Measurements from ENCODE around the gene M1AP. TPM values are rescaled to one million over a fixed set of nuclear protein-coding genes. Genes with fewer than 3 reads are reported as not detected.

Gene M1AP
- total and polyA plus RNA-seq, 9 donors = 0.36 to 0.72 (median 0.45) TPM; not detected in 3

DNA sequence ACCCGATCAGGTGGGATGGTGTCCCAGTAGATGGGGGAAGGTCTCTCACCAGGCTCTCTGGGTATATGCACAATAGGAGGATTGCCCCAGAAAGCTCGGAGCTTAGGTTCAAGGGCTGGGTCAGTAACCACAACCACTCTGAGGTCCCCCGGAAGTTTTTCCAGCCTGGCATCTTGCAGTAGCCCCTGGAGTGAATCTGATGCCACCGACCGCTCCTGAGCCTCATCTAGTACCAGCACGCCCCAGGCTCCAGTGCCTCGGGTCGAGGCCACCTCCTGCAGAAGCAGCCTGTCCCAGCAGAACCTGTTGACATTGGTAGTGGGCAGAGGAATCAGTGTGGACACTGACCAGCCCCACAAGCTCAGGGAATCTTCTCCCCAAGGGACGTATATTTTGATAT is 124.1 kb downstream of the M1AP start:
- H3K27me3 ChIP-seq = no peaks in the 10 kb centered on the region
- intact Hi-C loops (cut with DNase I) = no loop called here
- no peaks in the 10 kb centered on the region for H3K9me3 ChIP-seq
- no peak overlapping the region for H3K27ac ChIP-seq
- peaks cover 6% of the 10 kb centered on the region for H3K4me1 ChIP-seq (ENCODE audit: insufficient read depth)
- H3K4me3 ChIP-seq = no peak overlapping the region
- H3K36me3 ChIP-seq = no peaks in the 10 kb centered on the region
- TF ChIP-seq POLR2A (IDR thresholded peaks at IDR 0.05) (no peak), EP300 (IDR thresholded peaks at IDR 0.05) (no peak)
- TF ChIP-seq, protein P1, sequence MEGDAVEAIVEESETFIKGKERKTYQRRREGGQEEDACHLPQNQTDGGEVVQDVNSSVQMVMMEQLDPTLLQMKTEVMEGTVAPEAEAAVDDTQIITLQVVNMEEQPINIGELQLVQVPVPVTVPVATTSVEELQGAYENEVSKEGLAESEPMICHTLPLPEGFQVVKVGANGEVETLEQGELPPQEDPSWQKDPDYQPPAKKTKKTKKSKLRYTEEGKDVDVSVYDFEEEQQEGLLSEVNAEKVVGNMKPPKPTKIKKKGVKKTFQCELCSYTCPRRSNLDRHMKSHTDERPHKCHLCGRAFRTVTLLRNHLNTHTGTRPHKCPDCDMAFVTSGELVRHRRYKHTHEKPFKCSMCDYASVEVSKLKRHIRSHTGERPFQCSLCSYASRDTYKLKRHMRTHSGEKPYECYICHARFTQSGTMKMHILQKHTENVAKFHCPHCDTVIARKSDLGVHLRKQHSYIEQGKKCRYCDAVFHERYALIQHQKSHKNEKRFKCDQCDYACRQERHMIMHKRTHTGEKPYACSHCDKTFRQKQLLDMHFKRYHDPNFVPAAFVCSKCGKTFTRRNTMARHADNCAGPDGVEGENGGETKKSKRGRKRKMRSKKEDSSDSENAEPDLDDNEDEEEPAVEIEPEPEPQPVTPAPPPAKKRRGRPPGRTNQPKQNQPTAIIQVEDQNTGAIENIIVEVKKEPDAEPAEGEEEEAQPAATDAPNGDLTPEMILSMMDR (IDR thresholded peaks at IDR 0.05) = no peak
- 76 to 80% (median 77%) methylated on average over 9 of the region's 9 CpGs for WGBS, 3 donors
- no peak for DNase-seq

DNA sequence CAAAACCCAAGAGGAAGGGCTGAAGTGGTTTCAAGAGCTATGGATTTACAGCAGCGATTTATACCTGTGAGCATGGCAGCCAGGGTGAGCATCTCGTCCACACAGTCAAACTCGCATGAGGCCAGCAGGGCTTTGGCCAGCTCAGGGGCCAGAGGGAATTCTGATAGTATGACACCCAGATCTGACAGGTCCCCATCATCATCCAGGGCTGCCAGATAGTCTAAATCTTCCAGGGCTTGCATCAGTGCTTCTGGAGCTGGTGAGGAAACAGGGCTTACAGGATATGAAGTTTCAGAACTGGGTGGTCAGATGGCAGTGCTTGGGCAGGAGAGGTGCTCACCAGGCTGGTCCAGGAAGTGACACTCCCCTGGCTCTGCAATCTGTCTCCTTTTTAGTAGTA is 125.6 kb downstream of the M1AP start:
- no peak overlapping the region for H3K27ac ChIP-seq
- H3K9me3 ChIP-seq = no peaks in the 10 kb centered on the region
- DNase-seq = no peak
- no peaks in the 10 kb centered on the region for H3K27me3 ChIP-seq
- no peaks in the 10 kb centered on the region for H3K4me1 ChIP-seq (ENCODE audit: insufficient read depth)
- WGBS, 3 donors = 67 to 76% (median 69%) methylated on average over 3 of the region's 3 CpGs
- H3K36me3 ChIP-seq = no peaks in the 10 kb centered on the region
- no peak overlapping the region for H3K4me3 ChIP-seq
- intact Hi-C loops (cut with DNase I) = no loop called here
- TF ChIP-seq, protein P1 (IDR thresholded peaks at IDR 0.05) = no peak
- TF ChIP-seq POLR2A (IDR thresholded peaks at IDR 0.05) = no peak
- no peak for TF ChIP-seq EP300 (IDR thresholded peaks at IDR 0.05)

DNA sequence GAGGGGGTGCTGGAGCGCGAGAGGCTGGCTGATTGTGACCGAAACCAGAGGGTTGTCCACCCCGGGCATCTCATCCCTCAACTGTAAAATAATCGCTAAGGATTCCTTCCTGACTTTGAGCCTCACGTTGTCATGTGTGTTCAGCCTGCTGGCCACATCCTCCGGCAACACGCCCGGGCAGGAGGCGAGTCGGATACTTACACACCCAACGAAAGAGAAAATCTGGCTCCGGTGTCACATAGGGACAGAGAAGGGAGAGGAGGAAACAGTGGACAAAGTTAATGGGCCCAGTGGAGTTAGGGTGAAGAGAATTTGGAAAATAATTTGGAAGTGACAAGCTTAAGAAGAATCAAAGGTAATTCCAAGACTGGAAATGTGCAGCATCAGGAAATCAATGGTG is 131.5 kb downstream of the M1AP start:
- 52 to 63% (median 61%) methylated on average over 13 of the region's 13 CpGs for WGBS, 3 donors
- Histone ChIP-seq H3K9me3 (no peaks in the 10 kb centered on the region), H3K36me3 (no peaks in the 10 kb centered on the region), H3K27ac (no peak overlapping the region), H3K4me3 (no peak overlapping the region), H3K27me3 (peaks cover 18% of the 10 kb centered on the region), H3K4me1 (ENCODE audit: insufficient read depth) (peaks cover 3% of the 10 kb centered on the region)
- intact Hi-C loops (cut with DNase I) = no loop called here
- TF ChIP-seq EP300 (IDR thresholded peaks at IDR 0.05) (no peak), POLR2A (IDR thresholded peaks at IDR 0.05) (no peak)
- TF ChIP-seq, protein P1 (IDR thresholded peaks at IDR 0.05) = no peak
- no peak for DNase-seq

DNA sequence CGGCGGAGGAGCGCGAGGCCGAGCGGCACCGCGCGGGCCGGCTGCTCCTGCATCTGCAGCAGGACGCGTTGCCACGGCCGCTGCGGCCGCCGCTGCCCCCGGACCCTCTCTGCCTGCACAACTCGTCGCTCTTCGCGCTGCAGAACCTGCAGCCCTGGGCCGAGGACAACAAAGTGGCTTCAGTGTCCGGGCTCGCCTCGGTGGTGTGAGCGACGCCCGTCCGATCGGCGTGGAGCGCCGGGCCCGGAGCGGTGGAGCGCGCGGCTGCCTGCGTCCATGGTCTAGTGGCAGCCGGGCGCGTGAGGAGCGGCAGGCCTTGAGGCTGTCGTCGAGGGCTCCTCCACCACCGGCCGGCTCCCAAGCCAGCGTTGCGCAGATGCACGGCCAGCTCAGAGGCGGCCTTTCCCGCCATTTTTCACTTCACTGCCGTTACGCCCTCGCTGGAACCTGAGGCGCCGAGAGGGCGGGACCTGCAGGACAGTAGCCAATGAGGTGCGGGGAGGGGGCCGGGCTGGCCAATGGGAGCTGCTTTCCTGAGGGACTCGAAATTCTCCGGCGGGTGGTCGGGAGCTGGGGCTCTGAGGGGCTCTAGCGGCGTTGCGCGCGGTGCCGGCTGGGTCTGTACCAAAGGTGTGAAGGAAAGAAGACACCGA is 132.0 kb downstream of the M1AP start:
- WGBS, 3 donors = 1 to 6% (median 2%) methylated on average over 35 to 72 of the region's 72 CpGs
- Histone ChIP-seq H3K4me3 (no peak overlapping the region), H3K27ac (no peak overlapping the region), H3K27me3 (peaks cover 18% of the 10 kb centered on the region), H3K9me3 (no peaks in the 10 kb centered on the region), H3K36me3 (no peaks in the 10 kb centered on the region), H3K4me1 (ENCODE audit: insufficient read depth) (peaks cover 3% of the 10 kb centered on the region)
- TF ChIP-seq POLR2A (IDR thresholded peaks at IDR 0.05) = no peak
- TF ChIP-seq, protein P1 (IDR thresholded peaks at IDR 0.05) = no peak
- TF ChIP-seq EP300 (IDR thresholded peaks at IDR 0.05) = no peak
- DNase-seq = no peak
- intact Hi-C loops (cut with DNase I) = no loop called here
